Panc1 (cell line): ENCODE data around the gene OR5B21.

Experiments used
- CTCF ChIP-seq: fragments of 450-650 bp; IDR thresholded peaks from 2 replicates; pipeline ENCODE4 v1.5.1; 2017; ENCODE audit warnings: mild to moderate bottlenecking
- REST ChIP-seq, 2 experiments: IDR thresholded peaks; 2 replicates each; pipeline ENCODE4 v1.6.1; 2011 to 2012; ENCODE audit warnings: low read depth in 2 of 2, control low read depth in 1 of 2, low read length in 1 of 2, mild to moderate bottlenecking in 1 of 2, moderate library complexity in 1 of 2; ENCODE audit not compliant: insufficient read depth in 1 of 2
- SIN3A ChIP-seq: IDR thresholded peaks from 2 replicates; pipeline ENCODE4 v1.6.1; 2012; ENCODE audit warnings: low read depth, mild to moderate bottlenecking, low read length, moderate library complexity, borderline replicate concordance; ENCODE audit not compliant: insufficient read depth

- TF ChIP-seq REST (IDR thresholded peaks at IDR 0.05; ENCODE audit: insufficient read depth in 1 of 2, low read depth in 2 of 2, low read length in 1 of 2) (no peak), CTCF (no peak), SIN3A (no peak)
These were observed 19.5 kb upstream of the OR5B21 start for GRCh38 chr11:58527429-58527828.
